Neuron (in vitro differentiated cells): ENCODE measurements around the gene CATSPERE.
"Not testable (repeated sequence)": the region's sequence is repeated elsewhere in the genome, so short reads cannot be mapped to it uniquely, and the experiment has no call there.

Experiments
- H2AFZ ChIP-seq: one replicate; pipeline ENCODE4 v1.6.1; 2013; ENCODE audit warnings: low read depth, mild to moderate bottlenecking, inconsistent platforms, low read length, moderate library complexity
- H3K27me3 ChIP-seq: one replicate; pipeline ENCODE4 v1.6.1; 2013; ENCODE audit warnings: low read length; ENCODE audit not compliant: insufficient read depth
- H3K36me3 ChIP-seq: one replicate; pipeline ENCODE4 v1.6.1; 2013; ENCODE audit warnings: low read length; ENCODE audit not compliant: insufficient read depth
- H3K4me1 ChIP-seq: one replicate; pipeline ENCODE4 v1.6.1; 2013; ENCODE audit warnings: low read length; ENCODE audit not compliant: insufficient read depth
- H3K4me3 ChIP-seq: 2 replicates; pipeline ENCODE4 v1.5.1; 2013; ENCODE audit warnings: mild to moderate bottlenecking, low read length, moderate library complexity
- H3K9me3 ChIP-seq: one replicate; pipeline ENCODE4 v1.6.1; 2013; ENCODE audit warnings: low read length

Gene CATSPERE

GRCh38 chr1:244500515-244500914, 39.4 kb downstream of the CATSPERE start:
- H3K4me1 ChIP-seq, H2AFZ ChIP-seq, H3K36me3 ChIP-seq, H3K4me3 ChIP-seq, H3K27me3 ChIP-seq, H3K9me3 ChIP-seq: not testable (repeated sequence)

- Histone ChIP-seq H3K4me1 (no peaks in the 10 kb centered on the region), H3K9me3 (no peaks in the 10 kb centered on the region), H2AFZ (no peak overlapping the region), H3K27me3 (no peaks in the 10 kb centered on the region), H3K4me3 (no peak overlapping the region), H3K36me3 (no peaks in the 10 kb centered on the region)
These were observed 41.6 kb downstream of the CATSPERE start for GRCh38 chr1:244502630-244503029.

GRCh38 chr1:244513493-244513892, 52.4 kb downstream of the CATSPERE start:
- no peaks in the 10 kb centered on the region for H3K4me1 ChIP-seq

GRCh38 chr1:244515680-244516079, 54.6 kb downstream of the CATSPERE start:
- H2AFZ ChIP-seq = no peak overlapping the region
- no peak overlapping the region for H3K4me3 ChIP-seq
- no peaks in the 10 kb centered on the region for H3K4me1 ChIP-seq
- H3K36me3 ChIP-seq = no peaks in the 10 kb centered on the region
- peaks cover 7% of the 10 kb centered on the region for H3K9me3 ChIP-seq
- no peaks in the 10 kb centered on the region for H3K27me3 ChIP-seq

More at GRCh38 chr1:244513493-244513892, 52.4 kb downstream of the CATSPERE start:
- Histone ChIP-seq H3K9me3 (peaks cover 7% of the 10 kb centered on the region), H3K4me3 (no peak overlapping the region), H3K36me3 (no peaks in the 10 kb centered on the region), H3K27me3 (no peaks in the 10 kb centered on the region), H2AFZ (no peak overlapping the region)

GRCh38 chr1:244536316-244536715, 75.2 kb downstream of the CATSPERE start:
- H3K4me3 ChIP-seq = no peak overlapping the region
- no peaks in the 10 kb centered on the region for H3K36me3 ChIP-seq
- H3K4me1 ChIP-seq = peaks cover 8% of the 10 kb centered on the region
- no peak overlapping the region for H2AFZ ChIP-seq
- H3K27me3 ChIP-seq = no peaks in the 10 kb centered on the region
- peaks cover 3% of the 10 kb centered on the region for H3K9me3 ChIP-seq

GRCh38 chr1:244545511-244545910, 84.4 kb downstream of the CATSPERE start:
- Histone ChIP-seq H3K36me3 (no peaks in the 10 kb centered on the region), H3K27me3 (no peaks in the 10 kb centered on the region), H2AFZ (no peak overlapping the region), H3K4me3 (no peak overlapping the region), H3K9me3 (no peaks in the 10 kb centered on the region), H3K4me1 (no peaks in the 10 kb centered on the region)

- Histone ChIP-seq H3K27me3 (no peaks in the 10 kb centered on the region), H3K9me3 (no peaks in the 10 kb centered on the region), H3K4me1 (no peaks in the 10 kb centered on the region), H2AFZ (no peak overlapping the region), H3K36me3 (no peaks in the 10 kb centered on the region), H3K4me3 (no peak overlapping the region)
These were observed 87.6 kb downstream of the CATSPERE start for GRCh38 chr1:244548558-244549115.

GRCh38 chr1:244552336-244552735, 91.3 kb downstream of the CATSPERE start:
- Histone ChIP-seq H3K27me3 (no peaks in the 10 kb centered on the region), H3K4me3 (no peak overlapping the region), H3K36me3 (no peaks in the 10 kb centered on the region), H2AFZ (no peak overlapping the region), H3K4me1 (no peaks in the 10 kb centered on the region), H3K9me3 (no peaks in the 10 kb centered on the region)

GRCh38 chr1:244556263-244556662, 95.2 kb downstream of the CATSPERE start:
- no peaks in the 10 kb centered on the region for H3K36me3 ChIP-seq

GRCh38 chr1:244557565-244557964, 96.5 kb downstream of the CATSPERE start:
- Histone ChIP-seq H3K4me1 (no peaks in the 10 kb centered on the region), H3K36me3 (no peaks in the 10 kb centered on the region), H2AFZ (no peak overlapping the region), H3K9me3 (peaks cover 3% of the 10 kb centered on the region), H3K27me3 (no peaks in the 10 kb centered on the region), H3K4me3 (no peak overlapping the region)

More at GRCh38 chr1:244556263-244556662, 95.2 kb downstream of the CATSPERE start:
- H3K4me3 ChIP-seq = no peak overlapping the region
- no peaks in the 10 kb centered on the region for H3K4me1 ChIP-seq
- no peaks in the 10 kb centered on the region for H3K27me3 ChIP-seq
- H3K9me3 ChIP-seq = peaks cover 3% of the 10 kb centered on the region
- H2AFZ ChIP-seq = no peak overlapping the region

GRCh38 chr1:244559561-244559960, 98.5 kb downstream of the CATSPERE start:
- Histone ChIP-seq H3K9me3 (peaks cover 3% of the 10 kb centered on the region), H3K4me1 (no peaks in the 10 kb centered on the region), H2AFZ (no peak overlapping the region), H3K27me3 (no peaks in the 10 kb centered on the region), H3K4me3 (no peak overlapping the region), H3K36me3 (no peaks in the 10 kb centered on the region)

GRCh38 chr1:244562877-244563276, 101.8 kb downstream of the CATSPERE start:
- not testable (repeated sequence) for H3K36me3 ChIP-seq

GRCh38 chr1:244573768-244574167, 112.7 kb downstream of the CATSPERE start:
- no peak overlapping the region for H2AFZ ChIP-seq
- H3K36me3 ChIP-seq = no peaks in the 10 kb centered on the region
- H3K27me3 ChIP-seq = no peaks in the 10 kb centered on the region
- no peak overlapping the region for H3K4me3 ChIP-seq
- H3K4me1 ChIP-seq = no peaks in the 10 kb centered on the region
- peaks cover 8% of the 10 kb centered on the region for H3K9me3 ChIP-seq

More at GRCh38 chr1:244562877-244563276, 101.8 kb downstream of the CATSPERE start:
- not testable (repeated sequence) for H3K4me3 ChIP-seq, H3K9me3 ChIP-seq, H3K4me1 ChIP-seq, H2AFZ ChIP-seq, H3K27me3 ChIP-seq

- peaks cover 9% of the 10 kb centered on the region for H3K9me3 ChIP-seq
- no peak overlapping the region for H3K4me3 ChIP-seq
- H3K4me1 ChIP-seq = no peaks in the 10 kb centered on the region
- H2AFZ ChIP-seq = no peak overlapping the region
- H3K27me3 ChIP-seq = no peaks in the 10 kb centered on the region
- H3K36me3 ChIP-seq = no peaks in the 10 kb centered on the region
These were observed 115.3 kb downstream of the CATSPERE start for GRCh38 chr1:244576259-244576892.
